Stomach (tissue), 4 donors: ENCODE data around the gene KRT34.

Experiments
- EP300 ChIP-seq: sonication (generic); formaldehyde crosslinking; IDR thresholded peaks from one replicate; pipeline ENCODE4 v1.6.1; 2017; ENCODE audit warnings: antibody characterized with exemption
- POLR2A ChIP-seq, 4 donors: fragments of 450-650 bp; IDR thresholded peaks; one replicate each; pipeline ENCODE4 v1.6.1; 2016; ENCODE audit warnings: antibody characterized with exemption in 4 of 4, control low read depth in 2 of 4, mild to moderate bottlenecking in 1 of 4, moderate library complexity in 1 of 4
- POLR2AphosphoS5 ChIP-seq, 3 donors: sonication (generic); formaldehyde crosslinking; IDR thresholded peaks; one replicate each; pipeline ENCODE4 v1.6.1; 2016; ENCODE audit warnings: antibody characterized with exemption in 3 of 3
- TF ChIP-seq, protein P1 (sequence below), 7 experiments: fragments of 450-650 bp in 4 of 7; fragments of 200-600 bp in 3 of 7; sonication (generic) in 3 of 7; IDR thresholded peaks; one replicate each; pipeline ENCODE4 v1.5.1; 2016 to 2019; ENCODE audit warnings: antibody characterized with exemption in 7 of 7, control low read depth in 2 of 7, mild to moderate bottlenecking in 1 of 7

DNA sequence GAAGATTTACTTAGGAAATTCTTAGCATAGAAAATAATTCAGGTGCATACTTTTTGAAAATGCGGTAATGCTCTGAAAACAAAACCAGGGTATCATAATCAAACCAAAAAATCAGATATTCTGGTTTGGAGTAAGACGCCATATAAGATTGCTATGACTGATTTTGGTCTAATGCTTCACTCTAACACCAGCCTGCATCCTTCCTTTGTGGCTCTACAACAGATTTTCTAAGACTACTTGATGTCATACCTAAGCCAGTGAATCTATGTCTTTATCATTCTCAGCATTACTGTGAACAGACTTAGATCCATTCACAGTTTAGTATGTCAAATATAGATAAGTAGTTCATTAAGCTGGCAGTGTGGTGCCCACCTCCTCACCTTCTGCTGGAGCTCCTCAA is 13.1 kb downstream of the KRT34 start:
- TF ChIP-seq, protein P1, sequence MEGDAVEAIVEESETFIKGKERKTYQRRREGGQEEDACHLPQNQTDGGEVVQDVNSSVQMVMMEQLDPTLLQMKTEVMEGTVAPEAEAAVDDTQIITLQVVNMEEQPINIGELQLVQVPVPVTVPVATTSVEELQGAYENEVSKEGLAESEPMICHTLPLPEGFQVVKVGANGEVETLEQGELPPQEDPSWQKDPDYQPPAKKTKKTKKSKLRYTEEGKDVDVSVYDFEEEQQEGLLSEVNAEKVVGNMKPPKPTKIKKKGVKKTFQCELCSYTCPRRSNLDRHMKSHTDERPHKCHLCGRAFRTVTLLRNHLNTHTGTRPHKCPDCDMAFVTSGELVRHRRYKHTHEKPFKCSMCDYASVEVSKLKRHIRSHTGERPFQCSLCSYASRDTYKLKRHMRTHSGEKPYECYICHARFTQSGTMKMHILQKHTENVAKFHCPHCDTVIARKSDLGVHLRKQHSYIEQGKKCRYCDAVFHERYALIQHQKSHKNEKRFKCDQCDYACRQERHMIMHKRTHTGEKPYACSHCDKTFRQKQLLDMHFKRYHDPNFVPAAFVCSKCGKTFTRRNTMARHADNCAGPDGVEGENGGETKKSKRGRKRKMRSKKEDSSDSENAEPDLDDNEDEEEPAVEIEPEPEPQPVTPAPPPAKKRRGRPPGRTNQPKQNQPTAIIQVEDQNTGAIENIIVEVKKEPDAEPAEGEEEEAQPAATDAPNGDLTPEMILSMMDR (IDR thresholded peaks at IDR 0.05), result no peak
- TF ChIP-seq POLR2AphosphoS5 (IDR thresholded peaks at IDR 0.05) (no peak), EP300 (no peak), POLR2A (IDR thresholded peaks at IDR 0.05) (no peak)
